Erythroblast (primary cell): ENCODE results near the gene KIRREL3.

Experiments
- GATA1 ChIP-seq: IDR thresholded peaks from 2 replicates; pipeline ENCODE4 v1.6.1; 2011; ENCODE audit warnings: low read depth, mild to moderate bottlenecking, control low read depth, low read length, moderate library complexity
- POLR2A ChIP-seq: IDR thresholded peaks from 2 replicates; pipeline ENCODE4 v1.6.1; 2011; ENCODE audit warnings: mild to moderate bottlenecking, low read length

DNA sequence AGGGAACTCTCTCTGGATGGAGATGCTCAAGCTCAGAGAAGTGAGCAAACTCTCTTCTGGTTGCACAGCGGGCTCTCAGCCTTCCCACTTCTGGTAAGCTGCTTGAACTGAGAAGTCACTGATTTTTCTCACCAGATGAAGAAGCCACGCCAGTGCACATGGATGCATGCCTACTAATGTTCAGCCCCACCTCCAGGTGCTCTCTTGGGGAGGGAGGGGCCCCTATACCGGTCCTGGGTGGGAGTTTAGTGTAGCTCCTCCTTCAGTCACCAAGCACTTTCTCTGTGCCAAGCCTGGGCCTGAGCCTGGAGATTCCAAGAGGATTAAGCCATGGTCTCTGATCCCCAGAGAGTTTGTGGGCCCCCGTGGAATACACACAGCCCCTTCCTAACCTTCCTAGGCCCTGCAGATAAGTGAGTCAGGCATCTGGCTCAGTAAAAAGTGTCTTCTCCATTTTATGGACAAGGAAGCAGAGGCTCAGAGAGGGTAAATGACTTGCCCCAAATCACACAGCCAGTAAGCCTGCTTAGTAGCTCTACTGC lies 502.9 kb downstream of the KIRREL3 start:
- no peak for TF ChIP-seq POLR2A
- TF ChIP-seq GATA1 = no peak
